HepG2 (cell line): ENCODE measurements around the gene SIN3A. TPM values are rescaled to one million over a fixed set of nuclear protein-coding genes. Genes with fewer than 3 reads are reported as not detected.
A peak's percentile ranks its signal among the peaks of the same experiment; 100 is the strongest.

Experiments used
- DPF2 ChIP-seq: sonication (generic); formaldehyde crosslinking; IDR thresholded peaks from 2 replicates; pipeline ENCODE4 v1.4.0; 2020; ENCODE audit warnings: mild to moderate bottlenecking, low read depth, missing genetic modification reagents, borderline replicate concordance
- HMGXB3 ChIP-seq: sonication (generic); formaldehyde crosslinking; IDR thresholded peaks from 2 replicates; pipeline ENCODE4 v1.4.0; 2020; ENCODE audit warnings: missing genetic modification reagents, borderline replicate concordance
- JUND ChIP-seq: sonication (generic); formaldehyde crosslinking; IDR thresholded peaks from 2 replicates; pipeline ENCODE4 v1.8.0; 2022; ENCODE audit warnings: mild to moderate bottlenecking, missing genetic modification reagents
- MEF2D ChIP-seq: sonication (generic); formaldehyde crosslinking; IDR thresholded peaks from 2 replicates; pipeline ENCODE4 v1.5.1; 2020; ENCODE audit warnings: mild to moderate bottlenecking, missing genetic modification reagents
- MXD3 ChIP-seq: IDR thresholded peaks from 2 replicates; pipeline ENCODE4 v1.6.1; 2016; ENCODE audit warnings: mild to moderate bottlenecking, missing biosample characterization, missing genetic modification reagents
- SMC3 ChIP-seq: IDR thresholded peaks from 2 replicates; pipeline ENCODE4 v1.6.1; 2011; ENCODE audit warnings: low read length, improper control_type of control experiment
- SNAPC2 ChIP-seq: sonication (generic); formaldehyde crosslinking; IDR thresholded peaks from 2 replicates; pipeline ENCODE4 v1.8.1; 2022; ENCODE audit warnings: mild to moderate bottlenecking, missing genetic modification reagents
- SOX6 ChIP-seq, 2 experiments: fragments of 450-650 bp in 1 of 2; sonication (generic) in 1 of 2; formaldehyde crosslinking in 1 of 2; IDR thresholded peaks; 2 replicates each; pipeline versions ENCODE4 v1.4.0 to v1.6.1; 2017 to 2020; ENCODE audit warnings: antibody characterized with exemption in 1 of 2, mild to moderate bottlenecking in 1 of 2, missing genetic modification reagents in 1 of 2
- TBX2 ChIP-seq: sonication (generic); formaldehyde crosslinking; IDR thresholded peaks from 2 replicates; pipeline ENCODE4 v1.5.0; 2020; ENCODE audit warnings: missing genetic modification reagents, mild to moderate bottlenecking, borderline replicate concordance
- TCF7 ChIP-seq: sonication (generic); IDR thresholded peaks from 2 replicates; pipeline ENCODE4 v1.6.1; 2016; ENCODE audit warnings: antibody characterized with exemption, low read depth
- THAP11 ChIP-seq: IDR thresholded peaks from 2 replicates; pipeline ENCODE4 v1.6.1; 2016; ENCODE audit warnings: missing biosample characterization, missing genetic modification reagents
- USF2 ChIP-seq, 2 experiments: sonication (generic) in 1 of 2; formaldehyde crosslinking in 1 of 2; IDR thresholded peaks; 2 replicates each; pipeline versions ENCODE4 v1.5.1 to v1.6.1; 2011 to 2020; ENCODE audit warnings: borderline replicate concordance in 1 of 2, low read depth in 1 of 2, low read length in 1 of 2, mild to moderate bottlenecking in 1 of 2, missing genetic modification reagents in 1 of 2, moderate library complexity in 1 of 2
- ZBTB8A ChIP-seq: sonication (generic); formaldehyde crosslinking; IDR thresholded peaks from 2 replicates; pipeline ENCODE4 v1.4.0; 2020; ENCODE audit warnings: mild to moderate bottlenecking, low read depth, missing genetic modification reagents, borderline replicate concordance
- ZFP41 ChIP-seq: sonication (generic); formaldehyde crosslinking; IDR thresholded peaks from 2 replicates; pipeline ENCODE4 v1.4.0; 2020; ENCODE audit warnings: mild to moderate bottlenecking, missing genetic modification reagents, borderline replicate concordance
- ZMYM4 ChIP-seq: sonication (generic); formaldehyde crosslinking; IDR thresholded peaks from 2 replicates; pipeline ENCODE4 v1.8.1; 2023; ENCODE audit warnings: mild to moderate bottlenecking, missing genetic modification reagents
- ZNF350 ChIP-seq: sonication (generic); formaldehyde crosslinking; IDR thresholded peaks from 2 replicates; pipeline ENCODE4 v1.4.0; 2020; ENCODE audit warnings: mild to moderate bottlenecking, low read depth, missing genetic modification reagents, borderline replicate concordance
- ZNF557 ChIP-seq: sonication (generic); formaldehyde crosslinking; IDR thresholded peaks from 2 replicates; pipeline ENCODE4 v1.4.0; 2020; ENCODE audit warnings: missing genetic modification reagents
- ZNF775 ChIP-seq: sonication (generic); formaldehyde crosslinking; IDR thresholded peaks from 2 replicates; pipeline ENCODE4 v1.4.0; 2020; ENCODE audit warnings: missing genetic modification reagents, mild to moderate bottlenecking, moderate library complexity, borderline replicate concordance
- ZNF777 ChIP-seq: sonication (generic); formaldehyde crosslinking; IDR thresholded peaks from 2 replicates; pipeline ENCODE4 v1.4.0; 2020; ENCODE audit warnings: missing genetic modification reagents
- polyA plus RNA-seq, 8 experiments: library from polyadenylated mRNA; depleted of rRNA in 3 of 8; stranded (reverse) in 7 of 8; unstranded in 1 of 8; fragments of >200 nt; fragmentation: Illumina TruSeq in 4 of 8; extraction: Trizol in 4 of 8; gene quantifications; 2 replicates each; pipeline versions ENCODE4 v1.2.1 to v1.2.3, GENCODE V29; 2011 to 2016; ENCODE audit warnings: low read depth in 4 of 8, missing spikeins in 1 of 8, mixed read lengths in 1 of 8; ENCODE audit not compliant: insufficient read depth in 1 of 8
- total RNA-seq, 5 experiments: library from RNA; depleted of rRNA; stranded (reverse); fragments of >200 nt; fragmentation: Illumina TruSeq; extraction: Trizol; gene quantifications; 2 replicates each; pipeline ENCODE4 v1.2.3, GENCODE V29; 2016; ENCODE audit warnings: low read depth in 1 of 5
- TF ChIP-seq, protein P1 (sequence below): sonication (generic); formaldehyde crosslinking; IDR thresholded peaks from 2 replicates; pipeline ENCODE4 v1.5.0; 2020; ENCODE audit warnings: mild to moderate bottlenecking, low read depth, missing genetic modification reagents, borderline replicate concordance

The SIN3A gene
- total and polyA plus RNA-seq, 2 of the 13 experiments (the other 11 are each of a cell fraction or from before 2014, with no cell fraction given) = 16.1 to 28.1 TPM

GRCh38 chr15:75335705-75336355, 115.7 kb downstream of the SIN3A start, which contains the start of gene COMMD4 (continued):
- no peak for TF ChIP-seq SOX6 (IDR thresholded peaks at IDR 0.05)
- peak; percentile 40; the same call in 1 of the 2 replicates for TF ChIP-seq SOX6 (CRISPR knock-in tag; IDR thresholded peaks at IDR 0.05)
- TF ChIP-seq SNAPC2 (CRISPR knock-in tag) = no peak
- TF ChIP-seq ZNF350 = peak; percentile 92
- TF ChIP-seq ZFP41 (CRISPR knock-in tag) = no peak
- 0 out of 2 replicates have a peak, but pooled peaks have one; percentile 41 for TF ChIP-seq ZNF777 (CRISPR knock-in tag)
- TF ChIP-seq TCF7 = no peak
- TF ChIP-seq DPF2 (CRISPR knock-in tag) = no peak
- no peak for TF ChIP-seq JUND (CRISPR knock-in tag)
- TF ChIP-seq SMC3 = no peak
- TF ChIP-seq HMGXB3 (CRISPR knock-in tag) = peak; percentile 79; the same call in 1 of the 2 replicates
- peak; percentile 65; the same call in 1 of the 2 replicates for TF ChIP-seq ZMYM4 (CRISPR knock-in tag)
- TF ChIP-seq TBX2 (CRISPR knock-in tag) = peak; percentile 68
- TF ChIP-seq MXD3 (CRISPR knock-in tag) = peak; percentile 84; the same call in 1 of the 2 replicates
- no peak for TF ChIP-seq ZNF775 (CRISPR knock-in tag)
- TF ChIP-seq USF2 (IDR thresholded peaks at IDR 0.05; ENCODE audit: low read depth, low read length) = peak; percentile 96
- peak; percentile 99; the same call in 1 of the 2 replicates for TF ChIP-seq USF2 (CRISPR knock-in tag; IDR thresholded peaks at IDR 0.05; ENCODE audit: borderline replicate concordance)
- no peak for TF ChIP-seq ZBTB8A (CRISPR knock-in tag)
- TF ChIP-seq ZNF557 = no peak
- TF ChIP-seq MEF2D (CRISPR knock-in tag) = 0 out of 2 replicates have a peak, but pooled peaks have one; percentile 73
- TF ChIP-seq, protein P1, sequence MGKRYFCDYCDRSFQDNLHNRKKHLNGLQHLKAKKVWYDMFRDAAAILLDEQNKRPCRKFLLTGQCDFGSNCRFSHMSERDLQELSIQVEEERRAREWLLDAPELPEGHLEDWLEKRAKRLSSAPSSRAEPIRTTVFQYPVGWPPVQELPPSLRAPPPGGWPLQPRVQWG (CRISPR knock-in tag) = no peak
- TF ChIP-seq THAP11 (CRISPR knock-in tag) = peak; percentile 91
